H1 (cell line): ENCODE results near the gene LIPC.

Experiments used
- HDAC2 ChIP-seq, 2 experiments: fragments of 300-600 bp in 1 of 2; sonication (generic) in 1 of 2; IDR thresholded peaks; 2 replicates each; pipeline ENCODE4 v1.6.1; 2011 to 2012; ENCODE audit warnings: low read depth in 2 of 2, low read length in 2 of 2, mild to moderate bottlenecking in 2 of 2, moderate library complexity in 2 of 2, borderline replicate concordance in 1 of 2, inconsistent platforms in 1 of 2
- RNF2 ChIP-seq: fragments of 200-900, 300-1000 bp; sonication (generic); IDR thresholded peaks from 2 replicates; pipeline ENCODE4 v1.7.1; 2016; ENCODE audit warnings: borderline replicate concordance, low read depth, mild to moderate bottlenecking, antibody characterized with exemption, low read length; ENCODE audit not compliant: poor library complexity, severe bottlenecking; ENCODE audit errors: missing control alignments
- RXRA ChIP-seq: IDR thresholded peaks from 2 replicates; pipeline ENCODE4 v1.6.1; 2011; ENCODE audit warnings: low read depth, mild to moderate bottlenecking, low read length, moderate library complexity; ENCODE audit not compliant: insufficient read depth
- SRF ChIP-seq: IDR thresholded peaks from 2 replicates; pipeline ENCODE4 v1.6.1; 2011; ENCODE audit warnings: mild to moderate bottlenecking, low read depth, low read length, moderate library complexity
- ZNF274 ChIP-seq: IDR thresholded peaks from 2 replicates; pipeline ENCODE4 v1.7.0; 2012; ENCODE audit warnings: low read length, borderline replicate concordance; ENCODE audit errors: extremely low read depth
- TF ChIP-seq, protein P1 (sequence below), 3 experiments: IDR thresholded peaks; 1 replicate in 2 of 3; 2 replicates in 1 of 3; pipeline versions ENCODE4 v1.5.1 to v1.6.1; 2011; ENCODE audit warnings: low read length in 3 of 3, mild to moderate bottlenecking in 3 of 3, inconsistent platforms in 2 of 3, low read depth in 1 of 3, moderate library complexity in 1 of 3; ENCODE audit not compliant: insufficient read depth in 1 of 3; ENCODE audit errors: control extremely low read depth in 1 of 3
- TF ChIP-seq, protein P2 (sequence below): IDR thresholded peaks from 2 replicates; pipeline ENCODE4 v1.6.1; 2012; ENCODE audit warnings: inconsistent platforms

GRCh38 chr15:58565619-58566018 is 133.8 kb downstream of the LIPC start:
- TF ChIP-seq RXRA, result no peak
- TF ChIP-seq, protein P1, sequence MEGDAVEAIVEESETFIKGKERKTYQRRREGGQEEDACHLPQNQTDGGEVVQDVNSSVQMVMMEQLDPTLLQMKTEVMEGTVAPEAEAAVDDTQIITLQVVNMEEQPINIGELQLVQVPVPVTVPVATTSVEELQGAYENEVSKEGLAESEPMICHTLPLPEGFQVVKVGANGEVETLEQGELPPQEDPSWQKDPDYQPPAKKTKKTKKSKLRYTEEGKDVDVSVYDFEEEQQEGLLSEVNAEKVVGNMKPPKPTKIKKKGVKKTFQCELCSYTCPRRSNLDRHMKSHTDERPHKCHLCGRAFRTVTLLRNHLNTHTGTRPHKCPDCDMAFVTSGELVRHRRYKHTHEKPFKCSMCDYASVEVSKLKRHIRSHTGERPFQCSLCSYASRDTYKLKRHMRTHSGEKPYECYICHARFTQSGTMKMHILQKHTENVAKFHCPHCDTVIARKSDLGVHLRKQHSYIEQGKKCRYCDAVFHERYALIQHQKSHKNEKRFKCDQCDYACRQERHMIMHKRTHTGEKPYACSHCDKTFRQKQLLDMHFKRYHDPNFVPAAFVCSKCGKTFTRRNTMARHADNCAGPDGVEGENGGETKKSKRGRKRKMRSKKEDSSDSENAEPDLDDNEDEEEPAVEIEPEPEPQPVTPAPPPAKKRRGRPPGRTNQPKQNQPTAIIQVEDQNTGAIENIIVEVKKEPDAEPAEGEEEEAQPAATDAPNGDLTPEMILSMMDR (IDR thresholded peaks at IDR 0.05; ENCODE audit: control extremely low read depth in 1 of 3, insufficient read depth in 1 of 3, low read depth in 1 of 3, low read length in 3 of 3), result no peak
- TF ChIP-seq HDAC2 (IDR thresholded peaks at IDR 0.05; ENCODE audit: borderline replicate concordance in 1 of 2, low read depth in 2 of 2, low read length in 2 of 2), result no peak
- TF ChIP-seq ZNF274, result no peak
- no peak for TF ChIP-seq SRF
- no peak for TF ChIP-seq RNF2
- TF ChIP-seq, protein P2, sequence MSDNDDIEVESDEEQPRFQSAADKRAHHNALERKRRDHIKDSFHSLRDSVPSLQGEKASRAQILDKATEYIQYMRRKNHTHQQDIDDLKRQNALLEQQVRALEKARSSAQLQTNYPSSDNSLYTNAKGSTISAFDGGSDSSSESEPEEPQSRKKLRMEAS, result no peak
